GM21526 (cell line): ENCODE results near the gene DSG3.

ENCODE experiments used
- ATAC-seq: cut with Tn5 transposase; IDR thresholded peaks from one replicate; pipeline ENCODE4 v1.9.1; 2021; ENCODE audit warnings: moderate library complexity; ENCODE audit not compliant: unreplicated experiment, low FRiP score

The DSG3 gene

DNA sequence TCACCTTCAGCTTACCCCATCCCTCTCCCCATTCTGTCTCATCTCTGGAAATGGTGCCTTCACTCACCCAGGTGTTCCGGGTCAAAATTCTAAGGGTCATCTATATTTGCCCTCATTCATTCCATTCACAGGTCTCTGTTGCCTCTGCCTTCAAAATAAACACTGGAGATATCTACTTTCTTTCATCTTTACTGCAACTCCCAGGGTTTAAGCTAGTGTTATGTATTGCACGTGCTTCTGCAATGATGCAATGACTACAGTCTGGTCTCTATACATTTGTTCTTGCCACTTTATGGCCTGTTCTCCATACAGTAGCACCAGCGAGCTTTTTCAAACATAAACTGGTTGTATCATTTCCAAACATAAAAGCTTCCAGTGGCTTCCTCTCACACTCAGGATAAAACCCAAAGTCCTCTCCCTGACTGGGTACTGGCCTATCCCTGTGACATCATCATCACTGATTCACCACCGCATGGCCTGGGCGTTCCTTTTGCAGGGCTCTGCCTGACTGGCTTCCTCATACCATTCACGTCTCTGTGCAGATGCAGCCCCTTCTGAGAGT lies 64.7 kb downstream of the DSG3 start:
- ATAC-seq: no peak

DNA sequence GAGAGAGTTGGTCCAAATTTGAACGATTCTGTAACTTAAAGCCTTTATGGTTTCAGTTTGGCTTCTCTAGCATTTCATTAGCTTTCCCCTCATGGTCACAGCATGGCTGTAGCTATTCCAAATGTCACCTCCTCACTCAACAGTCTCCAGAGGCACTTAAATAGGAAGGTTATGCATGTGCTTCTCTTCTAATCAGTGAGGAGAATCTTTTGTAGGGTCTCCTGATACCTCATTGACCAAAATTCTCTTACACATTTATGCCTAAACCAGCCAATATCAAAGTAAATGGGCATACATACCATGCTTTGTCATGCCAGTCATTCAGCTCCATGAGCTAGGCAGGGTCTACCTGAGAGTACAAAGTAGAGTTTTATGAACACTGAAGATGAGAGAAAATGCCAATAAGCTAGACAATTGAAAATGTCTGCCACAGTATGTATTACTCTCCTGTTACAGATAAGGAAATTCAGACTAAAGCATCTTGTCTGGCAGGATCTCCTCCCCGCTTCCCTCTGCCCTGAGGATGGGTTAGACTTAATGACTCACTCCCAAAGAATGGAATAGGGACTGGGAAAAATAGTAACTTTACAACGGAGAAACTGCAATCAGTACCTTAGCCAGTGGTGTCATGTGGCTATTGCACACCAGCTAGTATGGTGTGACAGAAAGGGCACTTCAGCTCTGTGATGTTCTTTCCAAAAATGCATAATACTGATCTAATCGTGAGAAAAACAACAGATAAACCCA lies 65.8 kb downstream of the DSG3 start:
- ATAC-seq: no peak

DNA sequence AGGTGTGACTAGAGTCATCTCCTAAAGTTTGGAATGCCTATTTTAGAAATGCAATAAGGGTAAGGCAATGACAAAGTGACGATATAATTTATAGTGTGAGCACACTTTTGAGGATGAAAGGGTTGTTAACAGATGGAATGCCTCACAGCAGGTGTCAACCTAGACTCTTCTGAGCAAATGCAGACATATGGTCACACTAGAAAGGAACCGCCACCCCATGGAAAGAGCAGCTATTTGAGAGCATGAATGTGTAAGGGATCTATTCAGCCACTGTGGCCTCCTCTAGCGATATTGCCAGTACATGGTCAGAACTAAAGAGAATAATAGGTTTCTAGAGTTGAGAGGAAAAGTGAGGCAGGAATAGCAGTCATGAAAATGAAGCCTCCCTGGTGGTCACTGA lies 68.9 kb downstream of the DSG3 start:
- ATAC-seq: no peak

DNA sequence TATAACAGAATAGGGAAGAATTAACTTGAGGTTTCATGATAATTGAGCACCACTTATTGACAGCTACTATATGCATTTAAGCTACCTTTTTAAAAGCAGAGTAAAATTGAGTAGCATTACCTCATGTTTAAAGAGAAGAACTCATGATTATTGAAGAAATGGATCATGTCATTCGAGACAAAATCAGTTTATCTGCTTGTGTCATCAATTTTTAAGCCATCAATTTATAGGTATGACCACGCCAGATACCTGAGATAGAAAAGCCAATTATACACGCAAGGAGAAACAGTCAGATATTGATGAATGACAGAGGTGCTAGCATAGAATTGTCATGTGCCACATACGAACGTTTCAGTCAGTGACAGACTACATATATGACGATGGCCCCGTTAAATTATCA lies 78.8 kb downstream of the DSG3 start:
- ATAC-seq: no peak
